ENCODE results near the gene BCAR3.

BCAR3 gene

GRCh38 chr1:93635614-93636543 lies 45.8 kb downstream of the BCAR3 start:
- no peak for DNase-seq

GRCh38 chr1:93633313-93633712 lies 48.3 kb downstream of the BCAR3 start:
- no peak for DNase-seq

- no peak for DNase-seq
Observed at GRCh38 chr1:93631626-93632365, 49.8 kb downstream of the BCAR3 start.

DNA sequence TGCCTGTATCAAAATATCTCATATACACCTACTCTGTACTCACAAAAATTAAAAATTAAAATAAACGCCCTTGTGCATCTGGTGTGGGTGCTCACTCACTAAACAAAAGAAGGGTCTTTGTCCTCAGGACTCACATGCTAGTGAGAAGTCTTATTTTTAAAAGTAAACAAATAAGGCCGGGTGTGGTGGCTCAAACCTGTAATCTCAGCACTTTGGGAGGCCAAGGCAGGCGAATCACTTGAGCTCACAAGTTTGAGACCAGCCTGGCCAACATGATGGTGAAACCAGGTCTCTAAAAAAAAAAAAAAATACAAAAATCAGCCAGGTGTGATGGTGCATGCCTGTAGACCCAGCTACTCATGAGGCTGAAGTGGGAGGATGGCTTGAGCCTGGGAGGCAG lies 51.5 kb downstream of the BCAR3 start:
- no peak for DNase-seq

DNA sequence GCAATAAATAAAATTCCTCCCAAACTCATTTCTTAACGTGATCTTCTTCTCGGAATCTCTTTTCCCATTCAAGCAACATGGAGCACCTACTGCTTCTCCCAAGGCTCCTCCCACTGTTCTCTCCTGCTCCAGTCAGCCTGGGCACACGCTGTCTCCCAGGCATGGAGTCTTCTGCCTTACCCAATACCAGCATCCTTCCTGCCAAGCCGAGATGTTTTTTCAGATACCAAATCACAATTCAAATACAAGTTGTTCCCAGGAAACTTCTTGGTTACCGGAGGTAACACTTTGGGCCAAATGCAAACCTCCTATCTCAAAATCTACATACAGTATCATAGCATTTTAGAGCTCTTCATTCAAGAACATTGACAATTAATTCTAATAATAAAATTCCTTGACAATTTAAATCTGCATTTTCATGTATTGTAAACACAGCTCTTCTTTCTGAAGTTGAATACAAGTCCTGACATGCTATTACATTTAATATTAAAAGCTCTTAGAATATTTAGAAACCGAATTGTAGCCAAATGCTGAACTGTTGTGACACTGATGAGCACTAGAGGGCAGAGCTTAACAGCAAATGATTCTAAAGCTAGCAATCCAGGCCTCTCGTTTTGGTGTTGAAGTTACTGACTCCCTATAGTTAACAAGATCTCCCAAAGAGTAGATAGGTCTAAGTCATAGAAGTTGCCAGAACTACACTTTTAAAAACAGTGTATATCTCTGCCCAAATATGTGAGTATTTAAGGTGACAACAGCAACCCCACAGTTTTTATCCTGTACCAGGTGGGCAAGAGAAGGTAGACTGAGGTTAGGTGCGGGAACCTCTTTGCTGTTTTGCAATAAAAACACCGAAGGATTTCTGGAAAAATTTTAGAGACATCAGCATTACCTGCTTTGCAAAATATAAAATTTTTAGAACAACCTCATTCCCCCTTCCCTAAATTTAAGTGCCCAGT lies 52.3 kb downstream of the BCAR3 start:
- peak; percentile 78 for DNase-seq

GRCh38 chr1:93628681-93629080 lies 53.0 kb downstream of the BCAR3 start:
- DNase-seq = no peak

DNA sequence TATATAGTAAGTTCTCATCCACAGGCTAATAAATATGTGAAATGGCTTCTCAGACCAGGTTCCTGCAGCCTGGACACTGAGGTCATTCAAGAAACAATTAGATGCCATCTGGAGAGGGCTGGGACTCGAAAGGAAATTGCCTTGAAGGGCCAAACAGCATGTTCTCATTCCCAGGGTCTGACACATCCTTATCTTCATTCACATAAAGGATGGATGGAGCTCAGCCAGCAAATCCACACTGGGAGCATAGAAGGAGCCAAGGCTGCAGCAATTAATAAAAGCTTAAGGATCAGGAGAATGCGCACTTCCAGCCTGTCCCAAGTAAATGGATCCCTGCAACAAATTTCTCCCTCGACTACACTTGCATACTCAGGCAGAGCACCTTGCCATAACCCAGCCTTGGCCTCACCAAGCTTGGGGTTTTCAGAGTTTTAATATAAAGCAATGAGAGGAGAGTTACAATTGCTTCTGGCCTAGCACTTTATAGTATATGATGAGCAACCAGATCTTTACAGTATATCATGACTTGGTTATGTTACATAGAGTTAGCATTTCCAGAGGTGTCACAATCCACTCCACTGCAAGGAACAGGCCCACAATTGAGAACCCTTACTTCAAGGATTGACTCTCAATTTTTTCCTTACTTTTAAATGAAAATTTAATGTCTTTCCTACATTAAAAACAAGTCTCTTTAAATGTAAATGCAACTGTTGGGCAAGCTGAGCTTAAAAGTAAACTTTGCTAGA lies 55.9 kb downstream of the BCAR3 start:
- no peak for DNase-seq

DNA sequence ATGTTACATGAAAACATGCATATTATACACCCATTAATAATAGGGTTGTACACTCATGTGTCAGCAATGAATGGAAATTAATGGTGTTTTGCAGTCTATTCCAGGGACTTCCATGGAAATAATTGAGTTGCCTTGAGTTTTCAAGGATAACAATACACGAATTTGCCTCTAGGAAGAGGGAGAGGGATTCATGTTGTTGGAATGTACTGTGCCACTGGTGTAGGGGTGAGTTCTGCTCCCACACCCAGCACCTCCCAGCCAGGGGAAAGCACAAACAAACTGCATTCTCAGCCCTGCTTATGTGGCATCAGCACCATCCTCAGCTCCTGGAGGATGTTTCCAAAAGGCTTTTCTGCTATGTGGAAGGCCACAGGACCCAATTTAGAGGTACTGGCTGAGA lies 57.8 kb downstream of the BCAR3 start:
- DNase-seq = no peak

GRCh38 chr1:93623436-93623835 lies 58.2 kb downstream of the BCAR3 start:
- no peak for DNase-seq

DNA sequence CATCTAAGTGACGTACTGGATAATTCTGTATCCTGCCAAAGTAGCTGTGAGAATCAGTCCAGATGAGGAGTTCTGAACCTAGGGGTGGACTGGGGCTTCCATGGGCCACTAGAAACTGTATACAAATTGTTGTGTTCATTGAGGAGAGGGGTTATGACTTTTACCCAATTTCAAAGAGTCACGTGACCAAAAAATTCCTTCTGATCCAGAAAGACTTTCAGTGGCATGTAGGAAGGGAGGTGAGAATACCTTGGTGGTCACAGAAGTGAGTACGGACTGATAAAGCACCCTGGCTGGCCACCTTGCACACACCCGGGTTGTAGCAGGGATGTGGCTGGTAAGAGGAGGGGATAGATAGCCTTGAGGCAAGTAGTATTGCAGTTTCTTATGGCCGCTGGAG lies 60.4 kb downstream of the BCAR3 start:
- no peak for DNase-seq

DNA sequence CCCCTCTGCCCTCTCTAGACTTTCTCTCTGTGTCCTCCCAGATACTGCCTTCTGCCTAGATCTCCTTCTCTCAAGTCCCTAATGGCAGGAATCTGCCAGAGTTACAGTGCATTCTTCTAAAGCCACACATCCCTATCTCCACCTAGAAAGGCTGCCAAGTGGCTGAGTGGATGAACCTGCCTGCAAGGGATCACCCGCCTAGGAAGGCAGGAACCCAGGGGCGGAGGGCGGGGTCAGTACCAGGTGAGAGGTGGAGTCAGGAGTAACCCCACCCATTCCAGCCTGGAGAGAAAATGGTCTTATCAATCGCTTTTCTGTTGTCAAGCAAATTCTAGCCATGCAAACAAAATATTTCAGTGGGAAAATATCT lies 60.8 kb downstream of the BCAR3 start:
- no peak for DNase-seq

DNA sequence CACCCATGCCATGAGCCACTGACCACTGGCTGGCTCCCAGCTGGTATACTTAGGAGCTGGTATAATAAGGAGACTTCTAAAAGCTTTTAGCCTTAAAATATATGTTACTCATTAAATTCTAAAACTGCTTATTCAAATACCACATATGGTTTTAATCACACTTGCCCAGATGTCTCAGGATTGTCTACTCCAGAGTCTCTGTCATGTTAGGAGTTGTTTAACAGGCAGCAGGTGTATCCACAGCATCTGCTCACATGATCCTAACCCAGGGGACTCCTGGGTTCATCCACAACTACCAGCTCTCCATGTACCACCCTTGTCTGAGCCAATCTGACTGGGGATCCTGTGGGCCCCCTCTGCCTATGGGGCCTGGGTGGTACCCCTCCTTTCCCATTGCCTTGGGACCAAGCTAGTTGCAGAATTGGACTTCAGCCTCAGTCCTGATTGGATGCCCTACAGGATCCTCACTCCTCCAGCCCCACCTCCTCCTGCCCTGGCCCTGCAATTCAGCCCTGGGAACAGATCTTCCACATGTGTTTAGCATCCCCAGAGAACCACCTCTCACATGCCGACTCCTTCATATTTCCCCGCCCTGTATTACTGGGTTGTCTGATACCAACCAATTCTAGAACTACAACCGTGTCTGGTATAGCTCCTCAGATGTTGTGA lies 61.3 kb downstream of the BCAR3 start:
- no peak for DNase-seq

DNA sequence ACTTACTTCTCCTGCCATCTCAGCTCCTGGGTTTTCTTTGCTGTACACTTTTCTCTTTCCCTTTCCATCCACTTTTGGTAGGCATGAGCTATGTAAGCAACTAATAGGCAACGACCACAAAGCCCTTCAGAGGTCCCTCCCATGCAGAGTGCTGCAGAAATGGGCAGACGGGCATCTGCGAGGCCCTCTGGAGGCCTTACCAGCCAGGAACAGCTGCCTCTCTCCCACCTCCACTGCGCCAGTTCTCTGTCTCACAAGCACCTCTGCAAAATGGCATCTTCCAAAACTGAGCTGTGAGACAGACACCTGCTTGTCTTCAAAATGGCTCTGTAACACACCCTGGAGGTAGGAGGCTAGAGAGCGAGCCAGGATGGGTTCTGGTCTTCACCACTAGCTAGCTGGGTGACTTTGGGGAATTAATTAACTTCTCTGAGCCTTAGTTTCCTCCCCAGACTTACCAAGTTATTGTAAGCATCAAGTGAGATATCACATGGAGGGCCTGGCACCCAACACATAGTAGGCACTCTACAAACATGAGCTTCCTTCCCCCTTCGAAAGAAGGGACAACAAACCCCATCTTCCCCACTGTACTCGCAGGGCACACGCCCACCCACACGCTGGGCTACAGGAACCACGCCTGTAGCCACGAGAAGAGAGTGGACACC lies 62.0 kb downstream of the BCAR3 start:
- peak; percentile 69 for DNase-seq

DNA sequence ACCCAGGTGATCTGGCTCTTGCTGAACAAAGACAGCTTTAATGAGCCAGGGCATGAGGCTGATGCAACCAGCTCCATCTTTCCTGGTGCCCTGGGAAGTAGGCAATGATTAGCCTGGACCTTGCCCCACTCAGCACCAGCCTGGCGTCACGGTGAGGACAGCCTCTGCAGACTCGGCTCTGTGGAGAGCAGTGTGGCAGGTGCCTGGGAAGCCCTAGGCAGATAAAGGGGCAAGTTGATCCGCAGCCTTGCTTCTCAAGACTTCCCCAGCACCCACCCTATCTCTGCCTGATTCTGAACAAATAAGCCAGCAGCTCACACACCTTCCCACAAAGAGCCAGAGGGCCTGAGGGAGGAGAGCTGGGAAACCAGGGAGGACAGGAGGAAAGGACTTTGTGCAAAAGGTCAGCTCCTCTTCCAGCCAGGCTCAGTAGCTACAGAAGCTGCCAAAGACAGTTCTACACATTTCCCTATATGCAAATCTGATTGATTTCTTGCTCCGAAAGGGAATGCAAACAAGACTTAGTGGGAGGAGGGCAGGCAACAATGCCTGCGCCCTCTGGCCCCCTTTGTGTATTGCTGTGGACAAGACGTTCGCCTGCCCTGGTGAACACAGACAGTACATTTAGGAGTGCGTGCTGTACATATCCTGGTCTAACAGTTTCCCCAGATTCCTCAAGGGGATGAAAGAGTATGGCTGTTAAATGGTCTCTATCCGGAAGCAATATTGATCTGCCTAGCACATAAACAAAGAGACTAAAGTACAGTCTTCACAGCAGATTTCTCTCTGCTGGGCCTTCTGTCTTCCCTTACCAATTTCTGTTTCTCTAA lies 63.8 kb downstream of the BCAR3 start:
- no peak for DNase-seq

DNA sequence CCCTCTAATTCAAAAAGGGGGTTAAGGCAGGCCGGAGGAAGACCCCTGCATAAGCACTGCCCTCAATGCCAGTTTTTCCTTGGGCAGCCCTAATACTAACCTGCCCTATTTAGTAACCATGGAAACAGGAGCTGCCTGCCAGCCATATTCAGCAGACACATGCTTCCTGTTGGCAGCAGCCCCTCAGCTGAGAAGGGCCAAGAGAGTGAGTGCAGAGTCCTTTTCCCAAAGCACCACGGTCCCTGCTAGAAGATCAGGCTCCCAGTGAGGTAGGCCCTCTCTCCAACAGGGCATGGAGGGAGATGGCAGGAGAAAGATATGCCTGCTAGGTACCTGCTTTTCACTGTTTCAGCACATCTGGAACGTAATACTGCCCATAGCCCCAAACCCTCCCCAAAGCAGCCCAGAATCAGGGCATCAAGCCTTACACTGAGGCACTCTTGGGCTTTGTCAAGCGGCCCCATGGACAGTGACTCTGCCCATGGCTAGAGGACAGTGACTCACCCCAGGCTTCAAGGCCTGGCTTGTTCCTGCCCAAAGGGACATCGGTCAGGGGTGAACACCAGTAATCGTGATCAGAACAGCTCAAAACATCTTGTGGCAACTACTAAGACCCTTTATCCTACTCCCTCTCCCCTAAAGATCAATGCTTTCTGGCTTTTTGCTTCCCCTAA lies 64.5 kb downstream of the BCAR3 start:
- DNase-seq = peak; percentile 85

GRCh38 chr1:93616221-93616995 lies 65.2 kb downstream of the BCAR3 start:
- DNase-seq = peak; percentile 45

- DNase-seq = no peak
Observed at GRCh38 chr1:93615582-93616150, 66.0 kb downstream of the BCAR3 start.

GRCh38 chr1:93614986-93615581 lies 66.6 kb downstream of the BCAR3 start:
- DNase-seq = no peak
